CD14-positive monocyte (primary cell): ENCODE measurements around the gene AFG3L2. TPM values are rescaled to one million over a fixed set of nuclear protein-coding genes. Genes with fewer than 3 reads are reported as not detected.
A peak's percentile ranks its signal among the peaks of the same experiment; 100 is the strongest.

Experiments
- DNase-seq, 3 donors: peaks; one replicate each; pipeline ENCODE4 v3.0.0-alpha.2; 2011 to 2022
- H2AFZ ChIP-seq: 2 replicates; pipeline ENCODE4 v1.6.0; 2012; ENCODE audit warnings: mild to moderate bottlenecking, low read depth, low read length, inconsistent platforms; ENCODE audit not compliant: insufficient read depth, poor library complexity, severe bottlenecking
- H3K27ac ChIP-seq, 2 donors: 1 replicate in 1 of 2; 2 replicates in 1 of 2; pipeline ENCODE4 v1.5.1; 2012 to 2013; ENCODE audit warnings: low read length in 2 of 2, control low read depth in 1 of 2, inconsistent platforms in 1 of 2, low read depth in 1 of 2, mild to moderate bottlenecking in 1 of 2
- H3K27me3 ChIP-seq, 2 donors: one replicate each; pipeline versions ENCODE4 v1.6.0 to v1.6.1; 2011 to 2013; ENCODE audit warnings: low read length in 2 of 2; ENCODE audit not compliant: control insufficient read depth in 2 of 2, insufficient read depth in 2 of 2
- H3K36me3 ChIP-seq, 2 donors: replicated peaks in 1 of 2; 1 replicate in 1 of 2; 2 replicates in 1 of 2; pipeline versions ENCODE4 v1.5.1 to v1.6.1; 2012 to 2013; ENCODE audit warnings: low read length in 2 of 2, control low read depth in 1 of 2, inconsistent platforms in 1 of 2, mild to moderate bottlenecking in 1 of 2; ENCODE audit not compliant: insufficient read depth in 2 of 2, control insufficient read depth in 1 of 2
- H3K4me1 ChIP-seq, 2 donors: 1 replicate in 1 of 2; 2 replicates in 1 of 2; pipeline versions ENCODE4 v1.5.1 to v1.6.1; 2012 to 2013; ENCODE audit warnings: low read length in 2 of 2, control low read depth in 1 of 2, inconsistent platforms in 1 of 2, mild to moderate bottlenecking in 1 of 2, moderate library complexity in 1 of 2; ENCODE audit not compliant: insufficient read depth in 2 of 2, control insufficient read depth in 1 of 2
- H3K4me2 ChIP-seq: replicated peaks from 2 replicates; pipeline ENCODE3; 2012; ENCODE audit warnings: low read length, moderate library complexity, mild to moderate bottlenecking; ENCODE audit not compliant: poor library complexity, severe bottlenecking; ENCODE audit errors: extremely low read depth
- H3K4me3 ChIP-seq, 3 experiments: fragments of 200-600 bp in 1 of 3; sonication (generic) in 1 of 3; replicated peaks in 1 of 3; 1 replicate in 2 of 3; 2 replicates in 1 of 3; pipeline ENCODE4 v1.5.1; 2011 to 2013; ENCODE audit warnings: low read length in 3 of 3, mild to moderate bottlenecking in 3 of 3, control low read depth in 2 of 3, low read depth in 2 of 3, inconsistent platforms in 1 of 3, moderate library complexity in 1 of 3
- H3K79me2 ChIP-seq: 2 replicates; pipeline ENCODE4 v1.6.0; 2012; ENCODE audit warnings: mild to moderate bottlenecking, control low read depth, inconsistent platforms, low read length, moderate library complexity; ENCODE audit not compliant: insufficient read depth
- H3K9ac ChIP-seq: 2 replicates; pipeline ENCODE4 v1.6.0; 2017; ENCODE audit warnings: low read length, mild to moderate bottlenecking; ENCODE audit not compliant: insufficient read depth, poor library complexity, severe bottlenecking
- H3K9me3 ChIP-seq, 2 donors: replicated peaks in 1 of 2; 1 replicate in 1 of 2; 2 replicates in 1 of 2; pipeline versions ENCODE4 v1.5.1 to v1.6.1; 2012 to 2013; ENCODE audit warnings: low read length in 2 of 2, control low read depth in 1 of 2; ENCODE audit not compliant: control insufficient read depth in 1 of 2, insufficient read depth in 1 of 2
- H4K20me1 ChIP-seq: 2 replicates; pipeline ENCODE4 v1.6.0; 2012; ENCODE audit warnings: mild to moderate bottlenecking, low read length, control low read depth, moderate library complexity; ENCODE audit not compliant: insufficient read depth
- H3K27ac Mint-ChIP-seq, 7 donors: one replicate each; pipeline ENCODE4 v1.8.0; 2020; ENCODE audit warnings: mild to moderate bottlenecking in 7 of 7, mixed read lengths in 7 of 7, moderate library complexity in 6 of 7, inconsistent platforms in 2 of 7
- H3K27me3 Mint-ChIP-seq, 3 donors: one replicate each; pipeline ENCODE4 v1.8.0; 2021 to 2022; ENCODE audit warnings: low read depth in 3 of 3, mild to moderate bottlenecking in 3 of 3, mixed read lengths in 3 of 3, moderate library complexity in 3 of 3, inconsistent platforms in 1 of 3
- H3K36me3 Mint-ChIP-seq, 2 donors: one replicate each; pipeline ENCODE4 v1.8.0; 2020; ENCODE audit warnings: mixed read lengths in 2 of 2, inconsistent platforms in 1 of 2, mild to moderate bottlenecking in 1 of 2
- H3K4me1 Mint-ChIP-seq: one replicate; pipeline ENCODE4 v1.8.0; 2020; ENCODE audit warnings: mild to moderate bottlenecking, mixed read lengths
- H3K4me3 Mint-ChIP-seq, 2 donors: one replicate each; pipeline ENCODE4 v1.8.0; 2020; ENCODE audit warnings: mild to moderate bottlenecking in 2 of 2, mixed read lengths in 2 of 2, moderate library complexity in 1 of 2
- H3K9me3 Mint-ChIP-seq, 7 donors: one replicate each; pipeline ENCODE4 v1.8.0; 2020 to 2022; ENCODE audit warnings: mixed read lengths in 7 of 7, mild to moderate bottlenecking in 6 of 7, moderate library complexity in 6 of 7, inconsistent platforms in 2 of 7
- WGBS: methylation state at CpG from one replicate; pipeline ENCODE4 v1.1.5; 2013; ENCODE audit warnings: missing lambda C conversion rate; ENCODE audit not compliant: insufficient coverage; 5-methylcytosine and 5-hydroxymethylcytosine counted together
- intact Hi-C, 2 donors: fragments of 100-400 bp; cut with micrococcal nuclease; formaldehyde crosslinking; loops; one replicate each; pipeline versions ENCODE4 v1.15.0 to v1.15.1; 2023
- polyA plus RNA-seq, 3 donors: library from polyadenylated mRNA; depleted of rRNA in 1 of 3; unstranded in 2 of 3; stranded (reverse) in 1 of 3; fragments of 300-500 nt in 2 of 3; fragments of >200 nt in 1 of 3; fragmentation: Illumina TruSeq in 2 of 3; gene quantifications; 1 replicate in 2 of 3; 2 replicates in 1 of 3; pipeline ENCODE4 v1.2.3, GENCODE V29; 2012 to 2021
- TF ChIP-seq, protein P1 (sequence below): fragments of 200-600 bp; IDR thresholded peaks from one replicate; pipeline ENCODE4 v1.8.0; 2022; ENCODE audit warnings: antibody characterized with exemption, mild to moderate bottlenecking

The AFG3L2 gene
- polyA plus RNA-seq, 3 donors = 13.9 to 15.5 (median 13.9) TPM

DNA sequence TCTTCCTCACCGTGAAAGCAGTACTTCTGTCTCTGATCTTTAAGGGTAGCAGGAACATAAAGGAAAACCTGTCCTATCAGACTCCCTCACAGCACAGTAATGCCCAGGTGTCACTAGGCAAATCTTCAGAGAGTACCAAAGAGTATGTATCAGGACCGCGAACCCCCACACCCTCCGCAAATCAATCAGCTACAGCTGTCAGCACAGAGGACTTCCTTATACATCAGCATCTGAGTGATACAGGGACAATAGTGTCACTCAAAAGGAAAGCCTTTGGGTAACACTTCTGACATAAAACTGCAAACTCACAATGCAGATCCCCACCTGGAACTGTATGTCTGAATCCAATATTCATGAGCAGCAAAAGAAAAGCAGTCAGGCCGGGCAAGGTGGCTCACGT, 2.6 kb downstream of the AFG3L2 start:
- 96% methylated on average over 5 of the region's 6 CpGs for WGBS

DNA sequence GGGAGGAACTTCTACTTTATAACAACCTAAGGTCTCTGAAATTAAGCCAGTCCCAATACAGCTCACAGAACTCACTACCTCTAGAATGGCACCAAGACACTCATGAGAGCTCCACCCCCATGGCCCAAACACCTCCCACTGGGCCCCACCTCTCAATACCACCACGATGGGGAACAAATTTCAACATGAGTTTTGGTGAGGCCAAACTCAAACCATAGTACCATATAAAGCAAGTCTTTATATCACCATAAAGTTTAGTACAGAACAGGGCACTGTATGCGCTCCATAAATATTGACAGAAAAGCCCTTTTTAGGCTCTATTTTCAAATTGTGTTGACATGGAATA, 3.3 kb downstream of the AFG3L2 start:
- H3K9me3 ChIP-seq = no peaks in the 10 kb centered on the region
- no peaks in the 10 kb centered on the region for H3K27me3 ChIP-seq
- H3K79me2 ChIP-seq = peaks cover 70% of the 10 kb centered on the region
- H3K4me1 ChIP-seq = peaks cover 25 to 27% of the 10 kb centered on the region in 2 donors
- no peak overlapping the region for H3K4me3 Mint-ChIP-seq
- peaks cover 13 to 26% of the 10 kb centered on the region in 2 donors for H3K36me3 ChIP-seq
- H4K20me1 ChIP-seq = peaks cover 18% of the 10 kb centered on the region
- H3K4me1 Mint-ChIP-seq = peaks cover 38% of the 10 kb centered on the region
- H3K4me3 ChIP-seq = no peak overlapping the region
- DNase-seq = no peak
- peak overlapping the region in 1 of 2 donors; percentile 18 for H3K27ac ChIP-seq
- H3K9me3 Mint-ChIP-seq = no peaks in the 10 kb centered on the region
- H3K36me3 Mint-ChIP-seq = peaks cover 15 to 31% of the 10 kb centered on the region in 2 donors
- TF ChIP-seq, protein P1, sequence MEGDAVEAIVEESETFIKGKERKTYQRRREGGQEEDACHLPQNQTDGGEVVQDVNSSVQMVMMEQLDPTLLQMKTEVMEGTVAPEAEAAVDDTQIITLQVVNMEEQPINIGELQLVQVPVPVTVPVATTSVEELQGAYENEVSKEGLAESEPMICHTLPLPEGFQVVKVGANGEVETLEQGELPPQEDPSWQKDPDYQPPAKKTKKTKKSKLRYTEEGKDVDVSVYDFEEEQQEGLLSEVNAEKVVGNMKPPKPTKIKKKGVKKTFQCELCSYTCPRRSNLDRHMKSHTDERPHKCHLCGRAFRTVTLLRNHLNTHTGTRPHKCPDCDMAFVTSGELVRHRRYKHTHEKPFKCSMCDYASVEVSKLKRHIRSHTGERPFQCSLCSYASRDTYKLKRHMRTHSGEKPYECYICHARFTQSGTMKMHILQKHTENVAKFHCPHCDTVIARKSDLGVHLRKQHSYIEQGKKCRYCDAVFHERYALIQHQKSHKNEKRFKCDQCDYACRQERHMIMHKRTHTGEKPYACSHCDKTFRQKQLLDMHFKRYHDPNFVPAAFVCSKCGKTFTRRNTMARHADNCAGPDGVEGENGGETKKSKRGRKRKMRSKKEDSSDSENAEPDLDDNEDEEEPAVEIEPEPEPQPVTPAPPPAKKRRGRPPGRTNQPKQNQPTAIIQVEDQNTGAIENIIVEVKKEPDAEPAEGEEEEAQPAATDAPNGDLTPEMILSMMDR = no peak
- no peak overlapping the region for H2AFZ ChIP-seq
- no peak overlapping the region for H3K4me2 ChIP-seq
- peak overlapping the region in 4 of 7 donors; percentile 0 to 68 (median 46) for H3K27ac Mint-ChIP-seq
- no peaks in the 10 kb centered on the region for H3K27me3 Mint-ChIP-seq
- intact Hi-C loops = loop anchor here (10.0 kb wide), 2 partner anchors 69 to 389 kb away; partner anchors contain the start of genes IMPA2 (in 1 of the 2) and TUBB6 (in 1 of the 2)
- 13% methylated on average over 1 of the region's 2 CpGs for WGBS
- H3K9ac ChIP-seq = no peak overlapping the region

More for the DNA sequence above, 2.6 kb downstream of the AFG3L2 start:
- peaks cover 9 to 25% of the 10 kb centered on the region in 2 donors for H3K36me3 Mint-ChIP-seq
- Histone ChIP-seq H3K4me3 (no peak overlapping the region), H3K9ac (no peak overlapping the region), H3K27me3 (no peaks in the 10 kb centered on the region), H4K20me1 (peaks cover 18% of the 10 kb centered on the region), H3K4me2 (no peak overlapping the region), H3K27ac (no peak overlapping the region), H3K36me3 (peaks cover 7 to 20% of the 10 kb centered on the region in 2 donors), H3K79me2 (peaks cover 65% of the 10 kb centered on the region), H2AFZ (no peak overlapping the region), H3K4me1 (peaks cover 25 to 27% of the 10 kb centered on the region in 2 donors), H3K9me3 (no peaks in the 10 kb centered on the region)
- intact Hi-C loops = loop anchor here (10.0 kb wide), 2 partner anchors 70 to 390 kb away; partner anchors contain the start of genes IMPA2 (in 1 of the 2) and TUBB6 (in 1 of the 2)
- H3K27ac Mint-ChIP-seq = no peak overlapping the region
- no peaks in the 10 kb centered on the region for H3K27me3 Mint-ChIP-seq
- no peaks in the 10 kb centered on the region for H3K9me3 Mint-ChIP-seq
- TF ChIP-seq, protein P1 = no peak
- peaks cover 38% of the 10 kb centered on the region for H3K4me1 Mint-ChIP-seq
- no peak overlapping the region for H3K4me3 Mint-ChIP-seq
- DNase-seq = no peak
